H9 (cell line): ENCODE data around the gene RNF130. TPM values are rescaled to one million over a fixed set of nuclear protein-coding genes. Genes with fewer than 3 reads are reported as not detected.

Source experiments
- DNase-seq: peaks from one replicate; pipeline ENCODE4 v3.0.0-alpha.2; 2017
- H2AFZ ChIP-seq: one replicate; pipeline ENCODE4 v1.6.1; 2013; ENCODE audit warnings: mild to moderate bottlenecking, low read length, control low read depth, moderate library complexity
- H2AK5ac ChIP-seq: 2 replicates; pipeline ENCODE4 v1.6.1; 2013; ENCODE audit warnings: low read length, control low read depth, mixed read lengths; ENCODE audit not compliant: insufficient read length
- H2BK120ac ChIP-seq: one replicate; pipeline ENCODE4 v1.6.1; 2013; ENCODE audit warnings: low read depth, mild to moderate bottlenecking, low read length, control low read depth, inconsistent platforms; ENCODE audit not compliant: poor library complexity, severe bottlenecking
- H2BK12ac ChIP-seq: 2 replicates; pipeline ENCODE4 v1.6.1; 2013; ENCODE audit warnings: low read length, control low read depth, mixed read lengths, low read depth; ENCODE audit not compliant: insufficient read length
- H2BK15ac ChIP-seq: 2 replicates; pipeline ENCODE4 v1.6.1; 2013; ENCODE audit warnings: low read depth, low read length, control low read depth
- H2BK20ac ChIP-seq: one replicate; pipeline ENCODE4 v1.6.1; 2013; ENCODE audit warnings: low read depth, mild to moderate bottlenecking, low read length, control low read depth, inconsistent platforms; ENCODE audit not compliant: poor library complexity, severe bottlenecking
- H2BK5ac ChIP-seq: 2 replicates; pipeline ENCODE4 v1.6.1; 2013; ENCODE audit warnings: low read length, control low read depth, mixed read lengths; ENCODE audit not compliant: insufficient read length
- H3K14ac ChIP-seq: 2 replicates; pipeline ENCODE4 v1.6.1; 2013; ENCODE audit warnings: low read length, control low read depth; ENCODE audit not compliant: insufficient read depth
- H3K18ac ChIP-seq: 2 replicates; pipeline ENCODE4 v1.6.1; 2013; ENCODE audit warnings: low read depth, mild to moderate bottlenecking, mixed read lengths, low read length, control low read depth; ENCODE audit not compliant: insufficient read length
- H3K23ac ChIP-seq: 2 replicates; pipeline ENCODE4 v1.6.1; 2013; ENCODE audit warnings: low read length, control low read depth, mixed read lengths, low read depth; ENCODE audit not compliant: insufficient read length
- H3K23me2 ChIP-seq: 2 replicates; pipeline ENCODE4 v1.6.1; 2013; ENCODE audit warnings: low read depth, mild to moderate bottlenecking, mixed read lengths, low read length, control low read depth; ENCODE audit not compliant: insufficient read length, poor library complexity, severe bottlenecking
- H3K27ac ChIP-seq: 2 replicates; pipeline ENCODE4 v1.5.1; 2013; ENCODE audit warnings: low read length, control low read depth, mixed read lengths, low read depth; ENCODE audit not compliant: insufficient read length
- H3K27me3 ChIP-seq: 2 replicates; pipeline ENCODE4 v1.6.1; 2013; ENCODE audit warnings: low read length, control low read depth, inconsistent platforms; ENCODE audit not compliant: insufficient read depth
- H3K4ac ChIP-seq: 2 replicates; pipeline ENCODE4 v1.6.1; 2013; ENCODE audit warnings: low read depth, mild to moderate bottlenecking, control low read depth, inconsistent platforms, low read length, moderate library complexity
- H3K4me1 ChIP-seq: 2 replicates; pipeline ENCODE4 v1.6.1; 2013; ENCODE audit warnings: low read length, control low read depth, inconsistent platforms; ENCODE audit not compliant: insufficient read depth
- H3K4me2 ChIP-seq: 2 replicates; pipeline ENCODE4 v1.6.1; 2013; ENCODE audit warnings: low read length, control low read depth, mixed read lengths; ENCODE audit not compliant: insufficient read length, insufficient read depth
- H3K56ac ChIP-seq: 2 replicates; pipeline ENCODE4 v1.6.1; 2013; ENCODE audit warnings: low read depth, mild to moderate bottlenecking, mixed read lengths, low read length, control low read depth; ENCODE audit not compliant: insufficient read length
- H3K79me1 ChIP-seq: 2 replicates; pipeline ENCODE4 v1.6.1; 2013; ENCODE audit warnings: low read depth, mild to moderate bottlenecking, moderate library complexity, low read length, control low read depth, inconsistent platforms; ENCODE audit not compliant: insufficient read depth, poor library complexity, severe bottlenecking
- H3K79me2 ChIP-seq: 2 replicates; pipeline ENCODE4 v1.6.1; 2013; ENCODE audit warnings: low read length, control low read depth, inconsistent platforms; ENCODE audit not compliant: insufficient read depth
- H3K9ac ChIP-seq: 2 replicates; pipeline ENCODE4 v1.6.1; 2013; ENCODE audit warnings: low read length, control low read depth, mixed read lengths; ENCODE audit not compliant: insufficient read length; ENCODE audit errors: extremely low read depth
- H3K9me3 ChIP-seq: one replicate; pipeline ENCODE4 v1.6.1; 2013; ENCODE audit warnings: low read depth, low read length, inconsistent platforms; ENCODE audit not compliant: control insufficient read depth
- H3T11ph ChIP-seq: one replicate; pipeline ENCODE4 v1.6.1; 2013; ENCODE audit warnings: mild to moderate bottlenecking, low read length, control low read depth, inconsistent platforms
- H4K20me1 ChIP-seq: one replicate; pipeline ENCODE4 v1.6.1; 2013; ENCODE audit not compliant: control insufficient read depth, insufficient read length, insufficient read depth
- H4K5ac ChIP-seq: 2 replicates; pipeline ENCODE4 v1.6.1; 2013; ENCODE audit warnings: low read depth, mild to moderate bottlenecking, mixed read lengths, low read length, control low read depth; ENCODE audit not compliant: insufficient read length
- H4K8ac ChIP-seq: replicated peaks from 2 replicates; pipeline ENCODE4 v1.6.1; 2013; ENCODE audit warnings: low read length, control low read depth, mixed read lengths, low read depth; ENCODE audit not compliant: insufficient read length
- H4K91ac ChIP-seq: 2 replicates; pipeline ENCODE4 v1.6.1; 2013; ENCODE audit warnings: low read depth, mild to moderate bottlenecking, moderate library complexity, mixed read lengths, low read length, control low read depth; ENCODE audit not compliant: insufficient read length
- H3K27ac Mint-ChIP-seq, 3 experiments: 2 replicates in 2 of 3; 3 replicates in 1 of 3; pipeline ENCODE4 v1.8.0; 2020 to 2021; ENCODE audit warnings: mixed read lengths in 3 of 3, mild to moderate bottlenecking in 1 of 3, moderate library complexity in 1 of 3
- H3K27me3 Mint-ChIP-seq: 2 replicates; pipeline ENCODE4 v1.8.0; 2021; ENCODE audit warnings: low read depth, mild to moderate bottlenecking, moderate library complexity, mixed read lengths
- H3K36me3 Mint-ChIP-seq, 3 experiments: 2 replicates in 2 of 3; 3 replicates in 1 of 3; pipeline ENCODE4 v1.8.0; 2020 to 2021; ENCODE audit warnings: low read depth in 3 of 3, mixed read lengths in 3 of 3; ENCODE audit not compliant: insufficient read depth in 1 of 3
- H3K4me1 Mint-ChIP-seq, 2 experiments: 2 replicates each; pipeline ENCODE4 v1.8.0; 2020; ENCODE audit warnings: mixed read lengths in 2 of 2
- H3K4me3 Mint-ChIP-seq, 2 experiments: 2 replicates in 1 of 2; 3 replicates in 1 of 2; pipeline ENCODE4 v1.8.0; 2020 to 2021; ENCODE audit warnings: mild to moderate bottlenecking in 2 of 2, mixed read lengths in 2 of 2, moderate library complexity in 1 of 2
- H3K9me3 Mint-ChIP-seq, 2 experiments: 2 replicates in 1 of 2; 3 replicates in 1 of 2; pipeline ENCODE4 v1.8.0; 2020; ENCODE audit warnings: mild to moderate bottlenecking in 2 of 2, mixed read lengths in 2 of 2, moderate library complexity in 1 of 2
- CTCF ChIP-seq: fragments of 200-600 bp; sonication (generic); conservative IDR thresholded peaks from 3 replicates; pipeline ENCODE4 v1.8.0; 2021; ENCODE audit warnings: antibody characterized with exemption, mild to moderate bottlenecking
- WGBS: extraction: QIAGEN DNeasy Blood & Tissue Kit; methylation state at CpG from one replicate; pipeline ENCODE4 v1.1.7; 2013; ENCODE audit warnings: missing lambda C conversion rate, low lambda C conversion rate, mixed read lengths; ENCODE audit not compliant: insufficient read length; ENCODE audit errors: extremely low coverage; 5-methylcytosine and 5-hydroxymethylcytosine counted together
- total RNA-seq: library from RNA; stranded (reverse); gene quantifications from 2 replicates; pipeline ENCODE4 v1.2.1, GENCODE V29; 2021

RNF130 gene
- total RNA-seq, 1 experiment from 2014 or later: 80.0 TPM

GRCh38 chr5:179914032-179914755, 157.4 kb downstream of the RNF130 start:
- no peak overlapping the region; a peak in 1 of 7 replicates for H3K27ac Mint-ChIP-seq
- H3K56ac ChIP-seq: no peak overlapping the region
- H3K36me3 Mint-ChIP-seq: no peaks in the 10 kb centered on the region
- H3K27me3 ChIP-seq: no peaks in the 10 kb centered on the region
- H3K9ac ChIP-seq: no peak overlapping the region
- peaks cover 8 to 14% of the 10 kb centered on the region in 2 experiments for H3K4me1 Mint-ChIP-seq
- H3K9me3 ChIP-seq: no peaks in the 10 kb centered on the region
- H4K91ac ChIP-seq: no peak overlapping the region
- H4K5ac ChIP-seq: no peak overlapping the region
- H2AFZ ChIP-seq: no peak overlapping the region
- no peak overlapping the region for H3K14ac ChIP-seq
- H3T11ph ChIP-seq: no peak overlapping the region
- H3K4me1 ChIP-seq: peaks cover 7% of the 10 kb centered on the region; the same call in 1 of the 2 replicates
- H3K27ac ChIP-seq: no peak overlapping the region
- H3K9me3 Mint-ChIP-seq: no peaks in the 10 kb centered on the region
- H3K79me1 ChIP-seq: no peaks in the 10 kb centered on the region
- H3K23ac ChIP-seq: no peak overlapping the region
- DNase-seq: no peak
- H3K18ac ChIP-seq: no peak overlapping the region
- no peak overlapping the region for H2BK15ac ChIP-seq
- WGBS: no CpG with 5 or more reads among the region's 8 CpGs
- no peak overlapping the region for H2BK20ac ChIP-seq
- no peaks in the 10 kb centered on the region for H4K20me1 ChIP-seq
- no peak overlapping the region for H3K4me3 Mint-ChIP-seq
- H2BK12ac ChIP-seq: no peak overlapping the region
- H2BK120ac ChIP-seq: no peak overlapping the region
- no peak overlapping the region for H3K4me2 ChIP-seq
- no peaks in the 10 kb centered on the region; the same call in 1 of the 2 replicates for H3K27me3 Mint-ChIP-seq
- no peaks in the 10 kb centered on the region for H3K23me2 ChIP-seq
- no peak overlapping the region for H2BK5ac ChIP-seq
- no peaks in the 10 kb centered on the region for H3K79me2 ChIP-seq
- no peak overlapping the region for H4K8ac ChIP-seq
- no peak for TF ChIP-seq CTCF
- no peak overlapping the region for H3K4ac ChIP-seq
- H2AK5ac ChIP-seq: no peak overlapping the region
